Naive thymus-derived CD4-positive, alpha-beta T cell (primary cell): Measurements from ENCODE around the gene TOPAZ1. TPM values are rescaled to one million over a fixed set of nuclear protein-coding genes. Genes with fewer than 3 reads are reported as not detected.
"Not testable (repeated sequence)": the region's sequence is repeated elsewhere in the genome, so short reads cannot be mapped to it uniquely, and the experiment has no call there.

Experiments used
- ATAC-seq: fragments of 150-1000 bp; cut with Tn5 transposase; 2 replicates; pipeline ENCODE4 v1.10.0; 2021; ENCODE audit warnings: mild to moderate bottlenecking, moderate library complexity
- CTCF ChIA-PET: fragments of 350-600 bp; sonication (Branson Sonifier 250); formaldehyde crosslinking; loops from one replicate; lab custom pipeline; 2021; ENCODE audit warnings: antibody characterized with exemption; lab: Charles Lee
- POLR2A ChIA-PET: fragments of 350-600 bp; sonication (Branson Sonifier 250); formaldehyde crosslinking; loops from one replicate; lab custom pipeline; 2021; ENCODE audit warnings: antibody characterized with exemption, inconsistent platforms; lab: Charles Lee
- DNase-seq, 9 donors: peaks; one replicate each; pipeline versions ENCODE4 v3.0.0 to v3.0.0-alpha.2; 2020 to 2022; ENCODE audit warnings: mixed read lengths in 1 of 9
- H3K27ac ChIP-seq: one replicate; pipeline ENCODE4 v1.7.0; 2013; ENCODE audit warnings: mild to moderate bottlenecking, low read depth, low read length, moderate library complexity
- H3K27me3 ChIP-seq, 2 donors: one replicate each; pipeline ENCODE4 v1.7.0; 2013; ENCODE audit warnings: low read length in 2 of 2, mild to moderate bottlenecking in 2 of 2, moderate library complexity in 2 of 2; ENCODE audit not compliant: control insufficient read depth in 2 of 2, insufficient read depth in 2 of 2
- H3K36me3 ChIP-seq, 3 experiments: 1 replicate in 2 of 3; 2 replicates in 1 of 3; pipeline ENCODE4 v1.7.0; 2013; ENCODE audit warnings: low read length in 3 of 3, mild to moderate bottlenecking in 3 of 3, moderate library complexity in 1 of 3; ENCODE audit not compliant: insufficient read depth in 3 of 3, control insufficient read depth in 2 of 3
- H3K4me1 ChIP-seq, 2 donors: one replicate each; pipeline ENCODE4 v1.7.0; 2013; ENCODE audit warnings: low read length in 2 of 2, mild to moderate bottlenecking in 2 of 2, moderate library complexity in 1 of 2; ENCODE audit not compliant: control insufficient read depth in 2 of 2, insufficient read depth in 2 of 2
- H3K4me3 ChIP-seq: 2 replicates; pipeline ENCODE4 v1.7.0; 2013; ENCODE audit warnings: mild to moderate bottlenecking, low read length
- H3K9me3 ChIP-seq, 3 experiments: 1 replicate in 2 of 3; 2 replicates in 1 of 3; pipeline ENCODE4 v1.7.0; 2013; ENCODE audit warnings: low read length in 3 of 3; ENCODE audit not compliant: control insufficient read depth in 2 of 3
- H3K27ac Mint-ChIP-seq, 9 donors: one replicate each; pipeline ENCODE4 v1.8.0; 2020 to 2022; ENCODE audit warnings: mixed read lengths in 9 of 9, mild to moderate bottlenecking in 8 of 9, moderate library complexity in 5 of 9, inconsistent platforms in 2 of 9
- H3K27me3 Mint-ChIP-seq, 5 donors: one replicate each; pipeline ENCODE4 v1.8.0; 2021 to 2022; ENCODE audit warnings: mixed read lengths in 5 of 5, mild to moderate bottlenecking in 1 of 5
- H3K36me3 Mint-ChIP-seq, 5 donors: one replicate each; pipeline ENCODE4 v1.8.0; 2020 to 2022; ENCODE audit warnings: mixed read lengths in 5 of 5, mild to moderate bottlenecking in 3 of 5, inconsistent platforms in 1 of 5
- H3K4me1 Mint-ChIP-seq, 7 donors: one replicate each; pipeline ENCODE4 v1.8.0; 2020 to 2022; ENCODE audit warnings: mixed read lengths in 7 of 7, mild to moderate bottlenecking in 3 of 7, inconsistent platforms in 1 of 7
- H3K4me3 Mint-ChIP-seq, 10 donors: one replicate each; pipeline ENCODE4 v1.8.0; 2020 to 2022; ENCODE audit warnings: mild to moderate bottlenecking in 10 of 10, mixed read lengths in 10 of 10, moderate library complexity in 6 of 10, inconsistent platforms in 2 of 10
- H3K9me3 Mint-ChIP-seq, 11 donors: one replicate each; pipeline ENCODE4 v1.8.0; 2020 to 2022; ENCODE audit warnings: mixed read lengths in 11 of 11, mild to moderate bottlenecking in 4 of 11, inconsistent platforms in 1 of 11, moderate library complexity in 1 of 11
- intact Hi-C, 2 donors: fragments of 100-400 bp; cut with micrococcal nuclease; formaldehyde crosslinking; loops; one replicate each; pipeline ENCODE4 v1.15.1; 2023
- polyA plus RNA-seq, 2 donors: library from polyadenylated mRNA; unstranded; fragments of 300-500 nt; fragmentation: Illumina TruSeq; gene quantifications; one replicate each; pipeline ENCODE4 v1.2.3, GENCODE V29; 2021
- total RNA-seq, 6 experiments: library from RNA in 5 of 6; stranded (reverse) in 5 of 6; gene quantifications; 1 replicate in 5 of 6; 2 replicates in 1 of 6; pipeline ENCODE4 v1.2.3 and lab custom pipeline; 2021 to 2026

Gene TOPAZ1
- total and polyA plus RNA-seq, 7 experiments from 2014 or later: not detected

DNA sequence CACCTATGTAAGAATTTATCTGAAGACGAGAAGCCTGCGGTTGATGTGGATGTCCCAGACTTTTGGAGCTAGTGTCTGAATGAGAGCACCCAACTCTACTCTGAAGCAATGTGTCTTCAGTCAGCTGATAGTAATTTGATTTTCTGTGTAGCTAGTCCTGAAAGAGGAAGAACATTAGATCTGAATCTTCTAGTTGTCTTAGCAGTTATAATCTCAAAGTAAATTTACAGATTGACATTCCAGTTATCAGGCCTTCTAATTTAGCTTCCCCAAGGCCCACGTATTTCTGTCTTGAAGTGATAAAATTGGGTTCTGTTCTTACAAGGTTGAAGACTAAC, 98.3 kb downstream of the TOPAZ1 start:
- Mint-ChIP-seq H3K4me1 (peaks cover 12 to 45% (median 35%) of the 10 kb centered on the region in 7 donors), H3K4me3 (peak overlapping the region; percentile 92 to 99 (median 96)), H3K9me3 (no peaks in the 10 kb centered on the region), H3K27ac (peak overlapping the region; percentile 69 to 99 (median 93)), H3K27me3 (peaks cover 0 to 6% (median 0%) of the 10 kb centered on the region in 5 donors), H3K36me3 (peaks cover 0 to 5% (median 4%) of the 10 kb centered on the region in 5 donors)
- CTCF ChIA-PET: interaction anchor here (0.7 kb wide), 1 partner anchor 370 kb away, joined by 3 read pairs; no protein-coding TSS in a partner anchor
- no peaks in the 10 kb centered on the region for H3K9me3 ChIP-seq
- POLR2A ChIA-PET: interaction anchor here (1.1 kb wide), 1 partner anchor 65 kb away, joined by 3 read pairs; no protein-coding TSS in a partner anchor
- no peaks in the 10 kb centered on the region for H3K27me3 ChIP-seq
- H3K4me3 ChIP-seq: no peak overlapping the region
- H3K27ac ChIP-seq: no peak overlapping the region
- peaks cover 14 to 16% of the 10 kb centered on the region in 2 donors for H3K4me1 ChIP-seq
- peaks cover 0 to 6% (median 0%) of the 10 kb centered on the region in 3 experiments for H3K36me3 ChIP-seq
- intact Hi-C loops: no loop called here
- DNase-seq (no peak), ATAC-seq (no peak)

DNA sequence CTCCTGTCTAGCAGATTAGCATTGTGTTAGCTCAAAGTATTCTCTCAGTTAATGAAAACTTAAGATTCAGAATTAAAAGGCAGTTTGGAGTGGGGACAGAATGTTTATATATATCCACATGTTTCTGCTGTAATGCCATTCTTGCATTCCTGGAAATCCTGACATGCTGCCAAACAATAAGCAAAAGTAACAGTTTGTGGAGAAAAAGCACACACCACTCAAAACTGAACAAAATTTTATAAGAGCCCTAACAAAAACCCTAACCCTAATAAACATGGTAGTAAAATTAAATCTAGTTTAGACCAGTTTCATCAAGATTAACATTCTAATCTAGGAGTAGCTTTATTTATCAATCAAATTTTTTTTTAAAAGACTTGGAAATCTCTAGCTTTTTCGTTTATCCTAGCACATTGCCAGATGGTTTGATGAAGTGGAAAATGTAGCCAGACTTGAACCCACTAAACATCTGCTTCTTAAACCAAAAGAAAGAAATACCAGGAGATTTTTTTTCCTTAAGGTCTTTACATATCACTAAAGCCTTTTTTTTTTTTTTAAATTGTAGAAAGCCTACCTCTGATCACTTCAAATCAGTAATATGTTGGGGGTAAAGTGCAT, 100.6 kb downstream of the TOPAZ1 start:
- intact Hi-C loops: no loop called here
- H3K4me1 Mint-ChIP-seq: peaks cover 11 to 43% (median 32%) of the 10 kb centered on the region in 7 donors
- H3K4me3 ChIP-seq: no peak overlapping the region
- H3K36me3 ChIP-seq: peaks cover 0 to 6% (median 0%) of the 10 kb centered on the region in 3 experiments
- no peak overlapping the region for H3K4me3 Mint-ChIP-seq
- CTCF ChIA-PET: no interaction called here
- no peaks in the 10 kb centered on the region for H3K27me3 ChIP-seq
- H3K27ac Mint-ChIP-seq: no peak overlapping the region
- POLR2A ChIA-PET: interaction anchor here (1.1 kb wide), 1 partner anchor 10 kb away, joined by 8 read pairs; no protein-coding TSS in a partner anchor
- no peaks in the 10 kb centered on the region for H3K9me3 Mint-ChIP-seq
- peaks cover 14% of the 10 kb centered on the region in 2 donors for H3K4me1 ChIP-seq
- peaks cover 0 to 5% (median 4%) of the 10 kb centered on the region in 5 donors for H3K36me3 Mint-ChIP-seq
- DNase-seq (no peak), ATAC-seq (no peak)
- H3K27ac ChIP-seq: no peak overlapping the region
- no peaks in the 10 kb centered on the region for H3K9me3 ChIP-seq
- H3K27me3 Mint-ChIP-seq: peaks cover 0 to 3% (median 0%) of the 10 kb centered on the region in 5 donors

DNA sequence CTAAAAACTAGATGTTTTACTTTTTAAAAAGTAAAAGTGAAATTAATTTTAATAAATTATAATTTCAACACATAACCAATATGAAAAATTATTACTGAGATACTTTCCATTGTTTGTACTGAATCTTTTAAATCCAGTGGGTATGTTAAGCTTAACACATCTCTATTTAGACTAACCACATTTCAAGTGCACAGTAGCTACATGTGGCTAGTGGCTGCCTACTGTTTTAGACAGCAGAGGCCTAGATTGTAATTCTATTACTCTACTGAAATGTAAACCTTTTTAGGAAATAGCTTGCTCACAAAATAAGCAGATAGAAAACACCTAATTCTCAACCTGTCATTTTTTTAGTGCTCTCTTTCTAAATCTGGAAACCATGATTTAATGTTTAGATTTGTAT, 101.7 kb downstream of the TOPAZ1 start:
- Mint-ChIP-seq H3K27me3 (no peaks in the 10 kb centered on the region), H3K4me3 (no peak overlapping the region), H3K9me3 (no peaks in the 10 kb centered on the region), H3K36me3 (peaks cover 0 to 5% (median 4%) of the 10 kb centered on the region in 5 donors), H3K27ac (no peak overlapping the region), H3K4me1 (peaks cover 7 to 36% (median 25%) of the 10 kb centered on the region in 7 donors)
- DNase-seq: no peak
- POLR2A ChIA-PET: interaction anchor here (0.6 kb wide), 1 partner anchor 21 kb away, joined by 3 read pairs; no protein-coding TSS in a partner anchor
- no peaks in the 10 kb centered on the region for H3K27me3 ChIP-seq
- H3K4me1 ChIP-seq: peaks cover 8 to 9% of the 10 kb centered on the region in 2 donors
- H3K9me3 ChIP-seq: no peaks in the 10 kb centered on the region
- CTCF ChIA-PET: no interaction called here
- H3K36me3 ChIP-seq: peaks cover 0 to 6% (median 0%) of the 10 kb centered on the region in 3 experiments
- intact Hi-C loops: no loop called here
- no peak overlapping the region for H3K4me3 ChIP-seq
- ATAC-seq: no peak
- no peak overlapping the region for H3K27ac ChIP-seq

DNA sequence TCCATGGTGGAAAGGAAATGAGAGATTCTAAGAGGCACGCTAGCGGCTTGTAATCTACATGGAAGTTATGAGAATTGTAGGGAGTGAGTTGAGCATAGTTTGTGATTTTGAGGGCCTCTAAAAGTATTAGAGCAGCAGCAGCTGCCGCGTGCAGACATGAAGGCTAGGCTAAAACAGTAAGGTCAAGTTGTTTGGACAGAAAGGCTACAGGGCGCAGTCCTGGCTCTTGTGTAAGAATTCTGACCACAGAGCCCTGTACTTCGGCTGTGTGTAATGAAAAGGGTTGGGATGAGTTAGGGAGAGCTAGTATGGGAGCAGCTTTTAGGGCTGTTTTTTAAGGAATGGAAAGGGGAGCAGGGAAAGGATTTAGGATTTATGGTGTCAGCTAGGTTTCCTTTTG, 104.9 kb downstream of the TOPAZ1 start:
- H3K36me3 ChIP-seq, H3K27ac ChIP-seq, DNase-seq, intact Hi-C loops, POLR2A ChIA-PET, H3K27me3 ChIP-seq, H3K9me3 Mint-ChIP-seq, H3K4me3 ChIP-seq, H3K27ac Mint-ChIP-seq, H3K27me3 Mint-ChIP-seq, H3K4me1 ChIP-seq, H3K36me3 Mint-ChIP-seq, CTCF ChIA-PET, H3K9me3 ChIP-seq, H3K4me3 Mint-ChIP-seq, ATAC-seq: not testable (repeated sequence)
- peaks cover 0 to 32% (median 17%) of the 10 kb centered on the region in 7 donors for H3K4me1 Mint-ChIP-seq

DNA sequence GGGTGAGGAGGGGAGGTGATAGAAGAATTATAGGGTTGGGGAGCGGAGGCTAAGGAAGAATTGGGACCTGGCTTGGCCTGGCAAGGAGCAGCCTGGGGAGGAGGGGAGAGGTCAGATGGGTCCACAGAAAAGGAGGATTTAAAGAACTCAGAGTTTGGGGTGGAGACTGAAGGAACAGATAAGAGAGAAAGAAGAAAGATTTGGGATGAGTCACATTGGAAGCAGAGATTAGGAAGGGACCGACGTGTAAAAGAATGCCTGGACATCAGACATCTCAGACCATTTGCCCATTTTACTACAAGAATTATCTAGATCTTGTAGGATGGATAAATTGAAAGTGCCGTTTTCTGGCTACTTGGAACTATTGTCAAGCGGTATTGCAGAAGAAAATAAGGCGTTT, 107.3 kb downstream of the TOPAZ1 start:
- Mint-ChIP-seq H3K36me3 (peaks cover 0 to 15% (median 9%) of the 10 kb centered on the region in 5 donors), H3K27ac (peak overlapping the region in 1 of 9 donors; percentile 52), H3K4me3 (no peak overlapping the region), H3K9me3 (peaks cover 0 to under 1% (median 0%) of the 10 kb centered on the region in 11 donors), H3K4me1 (peaks cover 0 to 34% (median 21%) of the 10 kb centered on the region in 7 donors), H3K27me3 (no peaks in the 10 kb centered on the region)
- CTCF ChIA-PET: no interaction called here
- ATAC-seq (no peak), DNase-seq (no peak)
- no peaks in the 10 kb centered on the region for H3K9me3 ChIP-seq
- no peaks in the 10 kb centered on the region for H3K36me3 ChIP-seq
- H3K4me3 ChIP-seq: no peak overlapping the region
- POLR2A ChIA-PET: no interaction called here
- no peaks in the 10 kb centered on the region for H3K4me1 ChIP-seq
- intact Hi-C loops: no loop called here
- H3K27me3 ChIP-seq: no peaks in the 10 kb centered on the region
- H3K27ac ChIP-seq: no peak overlapping the region

DNA sequence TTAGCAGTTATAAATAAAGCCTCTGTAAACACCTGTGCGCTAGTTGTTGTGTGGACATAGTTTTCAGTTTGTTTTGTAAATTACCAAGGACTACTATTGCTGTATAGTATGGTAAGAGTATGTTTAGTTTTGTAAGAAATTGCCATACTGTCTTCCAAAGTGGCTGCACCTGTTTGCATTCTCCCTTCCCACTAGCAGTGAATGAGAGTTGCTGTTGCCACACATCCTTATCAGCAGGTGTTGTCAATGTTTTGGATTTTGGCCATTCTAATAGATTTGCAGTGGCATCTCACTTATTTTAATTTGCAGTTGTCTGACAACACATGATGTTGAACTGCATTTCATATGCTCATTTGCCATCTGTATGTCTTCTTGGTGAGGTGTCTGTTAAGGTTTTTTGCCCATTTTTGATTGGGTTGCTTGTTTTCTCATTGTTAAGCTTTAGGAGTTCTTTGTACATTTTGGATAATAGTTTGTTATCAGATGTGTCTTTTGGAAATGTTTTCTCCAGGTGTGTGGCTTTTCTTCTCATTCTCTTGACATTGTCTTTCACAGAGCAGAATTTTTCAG, 111.8 kb downstream of the TOPAZ1 start:
- no peak for DNase-seq
- no peaks in the 10 kb centered on the region for H3K27me3 Mint-ChIP-seq
- Histone ChIP-seq H3K27ac (no peak overlapping the region), H3K4me1 (no peaks in the 10 kb centered on the region), H3K4me3 (no peak overlapping the region), H3K36me3 (peaks cover 0 to 4% (median under 1%) of the 10 kb centered on the region in 3 experiments), H3K27me3 (no peaks in the 10 kb centered on the region), H3K9me3 (no peaks in the 10 kb centered on the region)
- no peak overlapping the region for H3K27ac Mint-ChIP-seq
- ChIA-PET CTCF (no interaction called here), POLR2A (interaction anchor here (0.8 kb wide), 1 partner anchor 15 kb away, joined by 3 read pairs; the partner anchor contains the start of gene TCAIM)
- peaks cover 0 to 3% (median 0%) of the 10 kb centered on the region in 11 donors for H3K9me3 Mint-ChIP-seq
- H3K4me3 Mint-ChIP-seq: no peak overlapping the region
- peaks cover 0 to 38% (median 29%) of the 10 kb centered on the region in 5 donors for H3K36me3 Mint-ChIP-seq
- peaks cover 0 to 36% (median 24%) of the 10 kb centered on the region in 7 donors for H3K4me1 Mint-ChIP-seq
- no peak for ATAC-seq
- intact Hi-C loops: no loop called here
